Measurements from ENCODE around the gene CDIP1. TPM values are rescaled to one million over a fixed set of nuclear protein-coding genes. Genes with fewer than 3 reads are reported as not detected.

CDIP1 gene
- total and polyA plus RNA-seq, 10 of the 15 experiments (the other 5 are each of a cell fraction or from before 2014, with no cell fraction given) = 6.1 to 32.4 (median 13.6) TPM

GRCh38 chr16:4570688-4571321 lies 32.2 kb upstream of the CDIP1 start:
- no peak overlapping the region for H3K4me2 ChIP-seq (ENCODE audit: control insufficient read depth, insufficient read depth)
- RAD21 ChIA-PET (ENCODE audit: unreplicated experiment) = no interaction called here
- H3K79me2 ChIP-seq (ENCODE audit: control insufficient read depth, insufficient read depth, low read length) = no peaks in the 10 kb centered on the region
- no peaks in the 10 kb centered on the region for H3K9me3 ChIP-seq (replicated peaks; ENCODE audit: control insufficient read depth, insufficient read depth, low read length)
- TF ChIP-seq SIN3A (IDR thresholded peaks at IDR 0.05; ENCODE audit: low read depth, low read length) (no peak), ZBED1 (IDR thresholded peaks at IDR 0.05; ENCODE audit: borderline replicate concordance) (no peak), JUNB (IDR thresholded peaks at IDR 0.05) (no peak), SMAD5 (IDR thresholded peaks at IDR 0.05; ENCODE audit: low read depth) (no peak), MEF2A (IDR thresholded peaks at IDR 0.05; ENCODE audit: insufficient read depth, low read depth, low read length) (no peak), FOS (IDR thresholded peaks at IDR 0.05; ENCODE audit: borderline replicate concordance, extremely low read depth, insufficient read length) (no peak), KAT2A (conservative IDR thresholded peaks at IDR 0.05; ENCODE audit: control insufficient read depth, low read depth, low read length) (no peak), ZNF274 (IDR thresholded peaks at IDR 0.05; ENCODE audit: insufficient read depth, insufficient read length) (no peak), ASH2L (IDR thresholded peaks at IDR 0.05; ENCODE audit: borderline replicate concordance, low read depth) (no peak), ZZZ3 (IDR thresholded peaks at IDR 0.05; ENCODE audit: control insufficient read depth, insufficient read length, low read depth) (no peak), ELK1 (IDR thresholded peaks at IDR 0.05; ENCODE audit: low read depth, low read length) (no peak)
- intact Hi-C loops (cut with micrococcal nuclease; ENCODE audit: unreplicated experiment) (no loop called here), in situ Hi-C loops (cut with MboI) (no loop called here)
- FAIRE-seq = no peak
- 67% methylated on average over 15 of the region's 15 CpGs for WGBS (ENCODE audit: insufficient coverage, insufficient replicate concordance, low lambda C conversion rate, missing lambda C conversion rate)
- SMC1A ChIA-PET (ENCODE audit: uncharacterized antibody, unreplicated experiment) = no interaction called here
- H3K27ac ChIP-seq (ENCODE audit: control insufficient read depth, insufficient read depth) = no peak overlapping the region
- no peaks in the 10 kb centered on the region for H3K36me3 ChIP-seq (ENCODE audit: control insufficient read depth in 2 of 2, insufficient read depth in 2 of 2, low read length in 1 of 2)
- H3K4me3 ChIP-seq = no peak overlapping the region
- H3K9ac ChIP-seq (ENCODE audit: control insufficient read depth, insufficient read depth, low read length) = no peak overlapping the region
- no peaks in the 10 kb centered on the region for H4K20me1 ChIP-seq (ENCODE audit: control insufficient read depth, insufficient read depth)
- no peaks in the 10 kb centered on the region; a peak in 1 of 4 replicates for H3K27me3 ChIP-seq (replicated peaks in 1 of 2; ENCODE audit: control insufficient read depth in 2 of 2, insufficient read depth in 2 of 2, low read length in 1 of 2)
- H2AFZ ChIP-seq (ENCODE audit: control insufficient read depth, low read depth, low read length) = no peak overlapping the region
- CTCF ChIA-PET = interaction anchor here (1.0 kb wide), 1 partner anchor 9 kb away, joined by 3 read pairs; no protein-coding TSS in a partner anchor
- no peak for DNase-seq (ENCODE audit: low read depth, low spot score)
- peaks cover 3% of the 10 kb centered on the region; the same call in 1 of the 2 replicates for H3K4me1 ChIP-seq (ENCODE audit: control insufficient read depth, insufficient read depth, low read length)
- BruUV-seq (replicated peaks) = no TSS peak
- POLR2A ChIA-PET = no interaction called here
- no peak for ATAC-seq

Data from GM12878 (cell line).